ENCODE results near the gene SH3RF1. TPM values are rescaled to one million over a fixed set of nuclear protein-coding genes. Genes with fewer than 3 reads are reported as not detected.
"Not testable (repeated sequence)": the region's sequence is repeated elsewhere in the genome, so short reads cannot be mapped to it uniquely, and the experiment has no call there.

Gene SH3RF1
- total and polyA plus RNA-seq, 11 donors, result 1.7 to 17.2 (median 8.9) TPM

DNA sequence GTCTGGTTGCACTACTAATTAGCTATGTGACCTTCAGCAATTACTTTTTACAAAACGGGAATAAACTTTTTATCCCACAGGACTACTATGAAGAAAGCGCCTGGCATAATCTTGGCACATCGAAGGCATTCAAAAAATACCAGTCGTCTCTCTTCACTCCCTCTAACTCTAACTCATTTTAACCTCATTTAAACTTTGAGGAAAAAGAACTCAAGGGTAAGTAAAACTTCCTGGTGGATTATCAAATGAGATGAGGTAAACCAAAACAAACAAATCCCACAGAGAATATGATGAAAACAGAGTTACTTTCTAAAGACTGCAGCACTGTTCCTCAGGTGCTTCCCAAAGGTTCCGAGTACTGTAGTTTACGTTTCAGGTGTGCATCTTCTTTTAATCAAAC lies 66.9 kb downstream of the SH3RF1 start:
- Histone ChIP-seq H3K9me3 (no peaks in the 10 kb centered on the region), H3K27me3 (no peaks in the 10 kb centered on the region), H3K27ac (peak overlapping the region in 1 of 12 donors; percentile 12), H3K4me3 (no peak overlapping the region), H3K4me1 (peaks cover 0 to 67% (median 15%) of the 10 kb centered on the region in 12 donors), H3K36me3 (no peaks in the 10 kb centered on the region)
- 60 to 85% (median 68%) methylated on average over 6 of the region's 6 CpGs for WGBS, 4 donors
- TF ChIP-seq POLR2A (IDR thresholded peaks at IDR 0.05), result no peak
- ATAC-seq (no peak), DNase-seq (no peak)
- intact Hi-C loops (cut with DNase I), result no loop called here

DNA sequence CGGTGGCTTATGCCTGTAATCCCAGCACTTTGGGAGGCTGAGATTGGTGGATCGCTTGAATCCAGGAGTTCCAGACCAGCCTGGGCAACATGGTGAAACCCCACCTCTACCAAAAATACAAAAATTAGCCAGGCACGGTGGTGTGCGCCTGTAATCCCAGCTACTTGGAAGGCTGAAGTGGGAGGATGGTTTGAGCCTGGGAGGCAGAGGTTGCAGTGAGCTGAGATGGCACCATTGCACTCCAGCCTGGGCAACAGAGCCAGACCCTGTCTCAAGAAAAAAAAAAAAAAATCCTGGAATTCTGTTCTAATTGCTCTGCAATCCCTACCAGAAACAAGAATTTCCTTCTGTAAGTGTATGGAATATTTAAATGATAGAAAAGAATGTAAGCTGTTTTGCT lies 67.5 kb downstream of the SH3RF1 start:
- 91 to 94% (median 92%) methylated on average over 4 of the region's 4 CpGs for WGBS, 4 donors
- peak overlapping the region in 1 of 12 donors; percentile 57 for H3K27ac ChIP-seq
- intact Hi-C loops (cut with DNase I), result not testable (repeated sequence)

GRCh38 chr4:169202878-169203277 lies 67.9 kb downstream of the SH3RF1 start:
- Histone ChIP-seq H3K27ac (peak overlapping the region in 1 of 12 donors; percentile 57), H3K36me3 (no peaks in the 10 kb centered on the region), H3K4me1 (peaks cover 0 to 64% (median 15%) of the 10 kb centered on the region in 12 donors), H3K4me3 (no peak overlapping the region), H3K27me3 (no peaks in the 10 kb centered on the region), H3K9me3 (no peaks in the 10 kb centered on the region)
- intact Hi-C loops (cut with DNase I), result no loop called here
- no peak for TF ChIP-seq POLR2A (IDR thresholded peaks at IDR 0.05)
- TF ChIP-seq, protein P1, sequence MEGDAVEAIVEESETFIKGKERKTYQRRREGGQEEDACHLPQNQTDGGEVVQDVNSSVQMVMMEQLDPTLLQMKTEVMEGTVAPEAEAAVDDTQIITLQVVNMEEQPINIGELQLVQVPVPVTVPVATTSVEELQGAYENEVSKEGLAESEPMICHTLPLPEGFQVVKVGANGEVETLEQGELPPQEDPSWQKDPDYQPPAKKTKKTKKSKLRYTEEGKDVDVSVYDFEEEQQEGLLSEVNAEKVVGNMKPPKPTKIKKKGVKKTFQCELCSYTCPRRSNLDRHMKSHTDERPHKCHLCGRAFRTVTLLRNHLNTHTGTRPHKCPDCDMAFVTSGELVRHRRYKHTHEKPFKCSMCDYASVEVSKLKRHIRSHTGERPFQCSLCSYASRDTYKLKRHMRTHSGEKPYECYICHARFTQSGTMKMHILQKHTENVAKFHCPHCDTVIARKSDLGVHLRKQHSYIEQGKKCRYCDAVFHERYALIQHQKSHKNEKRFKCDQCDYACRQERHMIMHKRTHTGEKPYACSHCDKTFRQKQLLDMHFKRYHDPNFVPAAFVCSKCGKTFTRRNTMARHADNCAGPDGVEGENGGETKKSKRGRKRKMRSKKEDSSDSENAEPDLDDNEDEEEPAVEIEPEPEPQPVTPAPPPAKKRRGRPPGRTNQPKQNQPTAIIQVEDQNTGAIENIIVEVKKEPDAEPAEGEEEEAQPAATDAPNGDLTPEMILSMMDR (IDR thresholded peaks at IDR 0.05), result no peak
- 45 to 72% (median 58%) methylated on average over 1 of the region's 1 CpG for WGBS, 4 donors
- DNase-seq (no peak), ATAC-seq (no peak)

More for the DNA sequence above, 67.5 kb downstream of the SH3RF1 start:
- H3K4me1 ChIP-seq, result peaks cover 0 to 64% (median 15%) of the 10 kb centered on the region in 12 donors
- not testable (repeated sequence) for H3K36me3 ChIP-seq, ATAC-seq, H3K27me3 ChIP-seq, H3K4me3 ChIP-seq, H3K9me3 ChIP-seq, DNase-seq

DNA sequence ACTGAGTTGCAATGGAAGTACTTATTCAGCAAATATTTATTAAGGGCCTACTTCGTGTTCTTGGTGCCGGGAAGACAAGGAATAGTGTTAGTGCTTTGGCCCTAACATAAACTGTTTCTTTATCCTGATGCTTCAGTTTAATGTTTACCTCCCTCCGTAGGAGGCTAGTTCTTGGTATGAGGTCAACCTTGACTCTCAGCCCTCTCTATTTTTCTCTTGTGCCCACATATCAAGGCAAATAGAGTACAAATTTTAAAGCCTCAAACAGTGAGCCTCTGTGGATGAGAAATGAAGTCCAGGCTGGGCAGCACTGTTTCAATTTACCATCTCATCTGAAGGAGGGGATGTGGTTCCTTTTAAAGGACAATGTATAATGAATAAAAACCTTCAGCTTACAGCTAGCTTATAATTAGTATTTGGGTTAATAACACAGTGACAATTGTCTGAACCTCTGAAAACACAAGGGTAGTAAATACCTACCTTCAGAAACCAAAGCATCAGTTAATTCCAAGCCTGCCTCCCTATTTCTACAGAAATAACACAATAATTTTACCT lies 68.5 kb downstream of the SH3RF1 start:
- no peak for ATAC-seq
- Histone ChIP-seq H3K9me3 (no peaks in the 10 kb centered on the region), H3K27me3 (no peaks in the 10 kb centered on the region), H3K36me3 (no peaks in the 10 kb centered on the region), H3K27ac (peak overlapping the region in 11 of 12 donors; percentile 2 to 79 (median 35)), H3K4me3 (peak overlapping the region in 1 of 12 donors; percentile 11), H3K4me1 (peaks cover 0 to 64% (median 15%) of the 10 kb centered on the region in 12 donors)
- 61 to 80% (median 77%) methylated on average over 3 of the region's 3 CpGs for WGBS, 4 donors
- intact Hi-C loops (cut with DNase I), result no loop called here
- DNase-seq, result no peak
- TF ChIP-seq POLR2A (IDR thresholded peaks at IDR 0.05), result no peak
- TF ChIP-seq, protein P1 (IDR thresholded peaks at IDR 0.05), result no peak

- Histone ChIP-seq H3K36me3 (no peaks in the 10 kb centered on the region), H3K4me3 (peak overlapping the region in 2 of 12 donors; percentile 3 to 11), H3K4me1 (peaks cover 0 to 64% (median 15%) of the 10 kb centered on the region in 12 donors), H3K9me3 (no peaks in the 10 kb centered on the region), H3K27me3 (no peaks in the 10 kb centered on the region), H3K27ac (peak overlapping the region; percentile 1 to 79 (median 36))
- peak in 2 of 4 donors; percentile 45 to 60 for ATAC-seq
- DNase-seq, result no peak
- intact Hi-C loops (cut with DNase I), result no loop called here
- 53 to 59% (median 58%) methylated on average over 5 of the region's 5 CpGs for WGBS, 4 donors
- TF ChIP-seq, protein P1 (IDR thresholded peaks at IDR 0.05), result no peak
- no peak for TF ChIP-seq POLR2A (IDR thresholded peaks at IDR 0.05)
Observed at GRCh38 chr4:169201222-169202144, 69.3 kb downstream of the SH3RF1 start.
